Jurkat, Clone E6-1 (cell line): ENCODE results near the gene ADAP1.
A peak's percentile ranks its signal among the peaks of the same experiment; 100 is the strongest.

Experiments used
- DNase-seq: peaks from one replicate; pipeline ENCODE4 v3.0.0-alpha.2; 2011; ENCODE audit warnings: low read depth, low spot score
- H3K4me3 ChIP-seq: 2 replicates; pipeline ENCODE4 v1.5.1; 2011; ENCODE audit warnings: mild to moderate bottlenecking, low read length, control low read depth, moderate library complexity

ADAP1 gene

DNA sequence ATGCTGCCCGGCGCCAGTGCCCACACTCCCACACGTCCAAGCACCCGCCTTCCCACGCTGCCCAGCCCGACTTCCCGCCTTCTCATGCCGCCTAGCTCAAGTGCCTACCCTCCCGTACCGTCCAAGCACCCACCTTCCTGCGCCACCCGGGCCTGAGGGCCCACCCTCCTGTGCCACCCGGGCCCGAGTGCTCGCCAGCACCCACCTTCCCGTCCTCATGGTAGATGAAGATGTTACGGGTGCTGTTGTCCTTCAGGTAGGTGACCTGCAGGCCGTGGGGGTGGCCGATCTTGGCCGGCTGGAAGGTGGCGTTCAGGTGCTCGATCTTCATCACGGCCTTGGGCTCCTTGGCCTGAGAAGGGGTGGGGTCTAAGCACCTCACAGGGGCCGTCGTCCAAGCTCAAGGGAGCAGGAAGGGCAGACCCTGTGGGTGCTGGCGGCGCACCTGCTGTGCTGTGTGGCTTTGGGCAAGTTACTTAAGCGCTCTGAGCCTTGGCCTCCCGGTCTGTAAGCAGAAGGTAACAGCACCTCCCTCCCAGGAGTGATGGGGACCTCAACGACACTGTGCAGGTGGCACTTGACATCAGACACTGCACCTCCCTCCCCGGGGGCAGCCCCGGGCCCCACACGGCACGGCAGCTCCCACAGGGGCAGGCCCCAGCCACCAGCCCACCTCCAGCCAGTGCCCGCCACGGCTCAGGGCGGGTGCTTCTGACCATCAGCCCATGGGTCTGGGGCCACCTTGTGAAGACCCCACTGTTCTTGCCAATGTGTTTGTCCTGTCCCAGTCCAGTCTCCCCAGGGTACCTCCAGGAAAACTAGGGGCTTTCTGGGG lies 50.3 kb downstream of the ADAP1 start:
- DNase-seq, result no peak
- H3K4me3 ChIP-seq, result no peak overlapping the region

DNA sequence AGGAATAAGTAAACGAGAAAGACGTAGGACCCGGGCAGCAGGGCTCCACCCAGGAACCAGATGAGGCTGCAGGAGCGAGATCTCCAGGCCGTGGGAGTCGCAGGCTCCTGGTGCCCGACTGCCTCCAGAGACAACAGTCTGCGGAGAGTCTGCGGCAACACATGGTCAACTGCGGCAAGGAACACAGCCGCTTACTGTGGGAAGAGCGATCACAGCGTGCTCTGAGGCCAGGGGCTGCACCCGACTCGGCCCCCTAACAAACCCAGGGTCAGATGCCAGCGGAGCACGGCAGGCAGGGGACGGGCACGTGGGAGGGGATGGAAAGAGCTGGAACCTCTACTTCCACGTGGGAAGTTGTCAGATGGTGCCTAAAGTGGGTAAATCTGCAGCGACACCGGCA lies 51.5 kb downstream of the ADAP1 start:
- DNase-seq, result no peak
- H3K4me3 ChIP-seq, result no peak overlapping the region

DNA sequence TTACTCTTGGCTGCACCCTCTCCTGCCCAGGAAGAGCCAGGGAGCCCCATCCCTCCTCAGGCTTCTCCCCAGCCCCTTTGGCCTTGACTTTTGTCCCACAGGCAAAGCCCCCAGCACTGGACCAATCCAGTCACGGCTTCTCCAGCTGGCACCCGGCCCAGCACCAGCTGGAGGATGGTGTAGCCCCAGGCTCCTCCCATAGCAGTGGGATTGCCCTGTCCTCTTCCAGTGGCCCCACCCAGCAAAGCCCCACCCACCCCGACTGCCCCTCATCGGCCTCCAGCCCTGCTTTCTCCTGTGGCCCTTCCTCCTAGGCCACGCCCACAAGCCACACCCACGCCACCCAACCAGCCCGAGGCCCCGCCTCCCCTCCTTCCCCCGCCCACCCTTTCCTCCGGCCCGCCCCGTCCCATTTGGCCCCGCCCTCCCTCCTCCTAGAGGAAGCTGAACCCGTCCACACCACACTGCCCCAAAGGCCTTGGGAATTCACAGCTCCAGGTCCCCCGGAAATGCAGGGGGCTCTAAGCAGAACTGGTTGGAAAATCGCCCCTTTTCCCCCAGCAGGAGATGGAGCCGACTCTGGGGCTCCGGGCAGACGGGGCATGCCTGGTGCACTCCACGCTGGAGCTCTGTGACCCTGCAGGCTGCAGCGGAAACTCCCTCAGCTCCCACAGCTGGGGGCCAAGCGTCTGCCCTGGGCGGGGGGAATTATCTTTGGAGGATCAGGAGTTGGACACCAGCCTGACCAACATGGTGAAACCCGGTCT lies 52.9 kb downstream of the ADAP1 start:
- no peak overlapping the region for H3K4me3 ChIP-seq

GRCh38 chr7:901041-901387 lies 53.5 kb downstream of the ADAP1 start:
- no peak for DNase-seq
- H3K4me3 ChIP-seq, result no peak overlapping the region

More for the DNA sequence above, 52.9 kb downstream of the ADAP1 start:
- peak; percentile 48 for DNase-seq

DNA sequence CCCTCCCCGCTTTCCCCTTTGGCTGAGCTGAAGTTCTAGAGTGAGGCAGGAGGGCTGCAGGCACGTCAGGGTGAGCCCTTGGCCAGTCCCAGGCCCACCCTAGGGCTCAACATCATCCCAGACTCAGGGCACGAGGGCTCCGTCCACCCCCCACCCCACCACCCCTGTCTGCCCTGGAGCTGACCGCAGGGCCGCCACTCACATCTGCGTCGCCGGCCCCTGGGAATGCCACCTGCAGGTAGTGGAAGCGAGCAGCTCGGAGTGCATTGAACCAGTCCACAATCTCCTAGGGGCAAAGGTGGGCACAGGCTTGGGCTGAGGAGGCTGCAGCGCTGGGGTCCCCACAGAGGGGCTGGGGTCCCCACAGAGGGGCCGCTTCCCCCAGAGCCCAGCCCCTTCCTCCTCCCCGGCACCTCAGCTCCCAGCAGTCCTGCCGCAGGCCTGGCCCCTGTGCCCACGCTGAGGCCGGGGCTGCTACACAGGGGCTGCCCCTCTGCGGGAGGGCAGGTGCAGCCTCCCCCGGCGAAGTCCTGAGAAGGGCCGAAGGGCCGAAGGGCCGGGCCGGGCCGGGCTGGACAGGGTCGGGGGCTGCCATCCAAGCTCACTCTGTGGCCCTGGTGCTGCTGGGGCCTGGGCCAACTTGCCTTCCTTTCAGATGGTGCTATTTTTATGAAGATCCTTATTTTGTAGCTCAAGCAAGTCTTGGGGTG lies 54.0 kb downstream of the ADAP1 start:
- H3K4me3 ChIP-seq, result no peak overlapping the region
- DNase-seq, result no peak

GRCh38 chr7:899806-900205 lies 54.7 kb downstream of the ADAP1 start:
- no peak for DNase-seq
- no peak overlapping the region for H3K4me3 ChIP-seq

- no peak overlapping the region for H3K4me3 ChIP-seq
- DNase-seq, result no peak
Measured at GRCh38 chr7:898855-899681, 55.4 kb downstream of the ADAP1 start.

- no peak for DNase-seq
- H3K4me3 ChIP-seq, result no peak overlapping the region
Measured at GRCh38 chr7:898460-898854, 56.0 kb downstream of the ADAP1 start.

- no peak overlapping the region for H3K4me3 ChIP-seq
- no peak for DNase-seq
Measured at GRCh38 chr7:897771-898376, 56.6 kb downstream of the ADAP1 start.

DNA sequence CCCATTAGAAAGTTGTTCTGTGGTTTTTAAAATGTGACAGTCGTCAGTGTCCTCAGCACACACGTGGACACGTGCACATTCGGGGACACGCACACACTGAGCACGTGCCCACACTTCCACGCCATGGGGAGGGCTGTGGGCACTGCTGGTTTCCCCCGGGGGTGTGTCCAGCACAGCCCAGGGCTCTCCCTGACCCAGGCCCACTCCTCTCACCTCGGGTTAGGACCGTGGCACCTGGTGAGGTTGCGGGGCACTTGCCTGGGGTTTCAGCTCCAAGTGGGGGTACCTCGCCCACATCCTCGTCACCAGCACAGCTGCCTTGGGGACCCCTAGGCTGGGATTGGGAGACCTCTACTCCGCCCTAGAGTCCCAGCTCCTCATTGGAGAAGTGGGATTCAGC lies 57.4 kb downstream of the ADAP1 start:
- no peak for DNase-seq
- H3K4me3 ChIP-seq, result no peak overlapping the region

DNA sequence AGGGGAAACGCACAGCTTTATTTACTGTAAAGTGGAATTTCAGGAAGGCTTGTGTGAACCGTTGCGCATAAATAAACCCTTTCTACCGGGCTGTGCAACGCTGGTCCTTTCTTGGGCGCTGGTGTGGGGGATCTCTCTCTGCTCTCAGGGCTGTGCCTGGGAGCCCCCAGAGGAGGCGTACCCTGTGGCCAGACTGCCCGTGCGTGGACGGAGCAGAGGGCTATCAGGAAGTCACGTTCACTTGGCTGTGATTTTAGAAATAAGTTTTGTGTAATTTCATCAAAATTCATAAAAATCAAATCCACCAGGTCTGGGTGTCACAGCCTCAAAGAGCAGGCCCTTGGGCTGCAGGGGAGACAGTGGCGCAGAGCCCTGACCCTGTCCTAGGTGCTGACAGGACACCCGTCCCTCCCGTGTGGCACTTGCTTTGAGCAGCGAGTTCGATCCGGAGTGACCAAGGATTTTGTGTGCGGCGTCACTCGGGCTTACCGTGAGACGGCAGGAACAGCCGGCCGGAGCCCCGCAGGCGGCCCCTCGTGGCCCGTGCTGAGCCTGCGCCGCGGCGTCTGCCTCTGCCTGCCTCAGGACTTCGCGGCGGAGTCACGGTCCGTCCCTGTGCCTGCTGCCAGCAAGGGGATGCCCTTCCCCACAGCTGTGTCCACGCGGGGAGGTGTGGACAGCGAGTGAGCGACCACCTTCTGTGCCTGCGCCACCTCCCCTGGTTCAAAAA lies 58.0 kb downstream of the ADAP1 start:
- no peak overlapping the region for H3K4me3 ChIP-seq
- no peak for DNase-seq

DNA sequence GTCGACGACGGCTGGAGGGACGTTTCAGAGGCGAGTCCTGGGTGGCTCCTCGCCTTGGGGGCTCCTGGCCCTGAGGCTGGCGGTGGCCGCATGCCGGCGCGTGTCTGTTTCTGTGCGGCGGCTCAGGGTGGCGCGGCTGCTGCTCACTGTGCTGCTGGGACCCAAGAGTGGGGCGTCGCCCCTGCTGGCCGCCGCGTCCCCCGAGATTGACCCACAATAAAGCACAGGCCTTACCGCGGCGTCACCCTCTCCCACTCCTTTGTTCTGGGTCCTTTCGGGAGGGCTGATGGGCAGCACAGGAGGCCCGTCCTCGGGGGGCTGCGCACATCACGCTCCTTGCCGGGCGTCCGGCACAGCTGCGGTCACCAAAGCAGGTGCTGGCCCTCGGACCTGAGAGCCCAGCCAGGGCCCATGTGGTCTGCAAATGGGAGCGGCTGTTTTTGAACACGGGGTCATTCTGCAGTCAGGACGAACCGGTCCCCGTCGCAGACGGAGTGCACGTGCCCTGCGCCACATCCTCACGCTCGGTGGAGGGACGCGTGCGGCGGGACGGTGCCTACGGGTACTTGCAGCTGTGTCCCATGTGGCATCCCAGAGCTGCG lies 58.9 kb downstream of the ADAP1 start:
- no peak overlapping the region for H3K4me3 ChIP-seq
- no peak for DNase-seq

DNA sequence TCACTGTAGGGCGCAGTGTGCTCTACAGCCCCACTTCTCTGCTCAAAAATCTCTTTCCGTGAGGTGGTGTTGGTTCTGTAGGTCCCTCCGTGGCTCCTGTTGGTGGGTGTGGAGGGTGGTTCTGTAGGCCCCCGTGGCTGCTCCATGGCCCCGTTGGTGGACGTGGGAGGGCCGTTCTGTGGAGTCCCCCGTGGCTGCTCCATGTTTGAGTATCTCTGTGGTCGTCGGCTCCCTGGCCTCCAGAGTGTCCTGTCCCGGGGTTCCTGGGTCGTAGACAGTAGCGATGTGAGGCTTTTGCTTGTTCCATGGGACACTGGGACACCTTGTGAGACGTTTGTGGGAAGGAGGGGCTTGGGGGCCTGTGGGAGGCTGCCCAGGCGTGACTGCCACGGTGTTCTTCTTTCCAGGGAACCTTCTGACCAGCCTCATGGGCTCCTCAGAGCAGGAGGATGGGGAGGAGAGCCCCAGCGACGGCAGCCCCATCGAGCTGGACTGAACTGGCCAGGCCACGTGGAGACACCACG lies 59.5 kb downstream of the ADAP1 start:
- H3K4me3 ChIP-seq, result no peak overlapping the region
- DNase-seq, result no peak

DNA sequence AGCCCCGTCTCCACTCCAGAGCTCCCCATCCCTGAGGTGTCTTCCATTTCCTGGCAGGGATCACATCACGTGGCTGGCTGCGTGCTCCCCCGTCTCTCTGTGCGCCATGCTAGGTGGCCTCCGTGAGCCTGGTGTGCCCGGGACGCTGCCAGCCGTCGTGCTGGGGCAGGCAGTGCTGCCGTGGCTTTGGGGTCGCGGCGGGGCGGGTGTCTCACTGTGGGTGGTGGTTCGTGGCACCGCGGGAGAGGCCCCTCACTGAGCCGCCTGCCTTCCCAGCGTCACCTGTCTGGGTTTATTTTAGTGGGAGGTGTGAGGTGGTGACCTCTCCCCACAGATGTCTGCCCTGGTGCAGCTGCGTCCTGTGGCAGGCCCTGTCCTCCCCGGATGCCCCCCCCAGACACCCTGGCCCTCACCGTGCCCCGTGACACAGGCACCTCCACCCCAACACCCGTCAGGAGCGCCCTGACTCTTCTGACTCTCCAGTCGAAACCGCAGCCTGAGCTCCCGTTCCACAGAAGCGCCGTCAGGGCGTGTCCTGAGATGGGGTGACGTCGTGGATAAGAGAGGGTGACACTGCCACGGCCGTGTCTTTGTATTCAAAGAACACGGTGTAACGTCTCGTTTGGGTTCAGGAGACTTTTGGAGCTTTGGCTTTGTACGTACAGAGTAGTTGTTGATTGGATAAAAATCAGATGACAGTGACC lies 60.2 kb downstream of the ADAP1 start:
- DNase-seq, result no peak
- no peak overlapping the region for H3K4me3 ChIP-seq

DNA sequence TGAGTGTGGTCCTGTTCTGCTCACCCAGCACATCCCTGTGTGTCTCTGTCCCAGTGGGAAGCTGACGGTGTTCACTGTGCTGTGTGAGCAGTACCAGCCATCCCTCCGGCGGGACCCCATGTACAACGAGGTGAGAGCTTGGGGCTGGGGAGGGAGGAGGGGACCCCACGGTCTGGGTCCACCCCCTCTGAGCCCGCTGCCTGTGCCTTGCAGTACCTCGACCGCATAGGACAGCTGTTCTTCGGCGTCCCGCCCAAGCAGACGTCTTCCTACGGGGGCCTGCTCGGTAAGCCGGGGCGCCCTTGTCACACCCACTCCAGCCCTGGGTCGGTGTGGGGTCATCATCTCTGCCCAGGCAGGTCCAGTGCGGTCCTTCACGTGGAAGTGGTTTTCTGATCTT lies 60.8 kb downstream of the ADAP1 start:
- DNase-seq, result no peak
- H3K4me3 ChIP-seq, result no peak overlapping the region

DNA sequence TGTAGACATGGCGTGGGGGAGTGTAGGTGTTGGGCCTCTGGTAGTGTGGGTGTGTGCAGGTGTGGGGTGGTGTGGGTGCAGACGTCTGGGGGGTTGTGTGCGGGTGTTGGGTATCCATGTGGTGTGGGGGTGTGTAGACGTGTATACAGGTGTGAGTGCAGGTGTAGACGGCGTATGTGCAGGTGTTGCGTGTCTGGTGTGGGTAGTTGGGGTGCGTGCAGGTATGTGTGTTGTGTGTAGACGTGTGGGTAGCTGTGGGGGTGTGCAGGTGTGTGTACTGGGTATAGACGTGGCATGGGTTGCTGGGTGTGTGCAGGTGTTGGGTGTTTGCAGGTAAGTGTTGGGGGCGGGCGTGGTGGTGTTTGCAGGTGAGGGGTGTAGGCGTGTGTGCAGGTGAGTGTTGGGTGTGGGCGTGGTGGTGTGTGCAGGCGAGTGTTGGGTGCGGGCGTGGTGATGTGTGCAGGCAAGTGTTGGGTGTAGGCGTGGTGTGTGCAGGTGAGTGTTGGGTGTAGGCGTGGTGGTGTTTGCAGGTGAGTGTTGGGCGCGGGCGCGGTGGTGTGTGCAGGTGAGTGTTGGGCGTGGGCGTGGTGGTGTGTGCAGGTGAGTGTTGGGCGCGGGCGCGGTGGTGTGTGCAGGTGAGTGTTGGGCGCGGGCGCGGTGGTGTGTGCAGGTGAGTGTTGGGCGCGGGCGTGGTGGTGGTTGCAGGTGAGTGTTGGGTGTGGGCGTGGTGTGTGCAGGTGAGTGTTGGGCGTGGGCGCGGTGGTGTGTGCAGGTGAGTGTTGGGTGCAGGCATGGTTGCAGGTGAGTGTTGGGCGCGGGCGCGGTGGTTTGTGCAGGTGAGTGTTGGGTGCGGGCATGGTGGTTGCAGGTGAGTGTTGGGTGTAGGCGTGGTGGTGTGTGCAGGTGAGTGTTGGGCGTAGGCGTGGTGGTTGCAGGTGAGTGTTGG lies 61.6 kb downstream of the ADAP1 start:
- no peak overlapping the region for H3K4me3 ChIP-seq
- DNase-seq, result no peak
